SK-N-MC (cell line): Measurements from ENCODE around the gene THBS2.

Experiments
- EZH2 ChIP-seq: fragments of 200-600 bp; sonication (generic); IDR thresholded peaks from one replicate; pipeline ENCODE4 v1.6.1; 2017; ENCODE audit warnings: antibody characterized with exemption
- FOXP2 ChIP-seq: optimal IDR thresholded peaks from 2 replicates; pipeline ENCODE3; 2011; ENCODE audit warnings: mild to moderate bottlenecking, moderate library complexity; ENCODE audit not compliant: insufficient read depth; ENCODE audit errors: extremely low read length, control extremely low read depth
- POLR2AphosphoS5 ChIP-seq: IDR thresholded peaks from 2 replicates; pipeline ENCODE4 v1.6.1; 2012; ENCODE audit warnings: mild to moderate bottlenecking, low read depth, low read length, borderline replicate concordance

DNA sequence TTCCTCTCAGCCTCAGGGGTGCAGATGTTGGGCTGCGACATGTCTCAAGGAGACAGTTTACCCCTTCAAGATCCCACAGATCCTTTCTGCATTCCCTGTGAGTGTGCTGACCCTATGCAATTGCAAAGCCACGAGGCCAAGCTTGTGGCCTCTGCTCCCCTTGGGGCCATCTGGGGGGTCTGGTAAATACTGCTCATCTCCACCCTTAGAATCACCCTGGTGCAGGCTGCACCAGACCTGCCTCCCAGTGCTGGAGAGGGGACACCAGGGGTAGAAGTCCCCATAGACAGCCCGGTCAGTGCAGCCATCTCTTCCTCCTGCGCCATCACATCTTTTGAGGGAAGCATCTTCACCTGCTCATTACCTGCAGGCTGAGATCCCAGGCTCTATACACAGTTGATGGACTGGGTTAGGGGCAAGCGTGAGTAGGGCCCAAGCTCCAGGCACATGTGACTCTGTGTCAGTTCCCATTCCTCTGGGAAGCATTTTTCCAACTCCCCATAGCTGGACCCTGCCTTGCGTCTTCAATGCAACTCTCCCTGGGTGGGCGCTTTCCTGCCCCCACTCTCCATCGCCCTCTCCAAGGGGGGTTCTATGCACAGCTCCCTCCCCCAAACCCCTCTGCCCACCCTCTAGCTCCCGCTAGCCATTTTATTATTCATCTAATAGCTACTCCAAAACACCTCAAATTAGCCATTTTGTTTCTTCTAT is 53.9 kb downstream of the THBS2 start:
- no peak for TF ChIP-seq POLR2AphosphoS5
- TF ChIP-seq EZH2: no peak
- TF ChIP-seq FOXP2: no peak
